WTC11 (cell line): Measurements from ENCODE around the gene REEP6. TPM values are rescaled to one million over a fixed set of nuclear protein-coding genes. Genes with fewer than 3 reads are reported as not detected.

ENCODE experiments used
- ATAC-seq: fragments of 200-7000 bp; cut with Tn5 transposase; 2 replicates; pipeline ENCODE4 v1.10.0; 2021; ENCODE audit warnings: mild to moderate bottlenecking, moderate library complexity
- CTCF ChIA-PET: fragments of 300-600 bp; sonication (Branson Sonifier 250); formaldehyde crosslinking; loops from one replicate; lab custom pipeline; 2021; ENCODE audit warnings: antibody characterized with exemption; lab: Charles Lee
- POLR2A ChIA-PET: fragments of 350-600 bp; sonication (Branson Sonifier 250); formaldehyde crosslinking; loops from one replicate; lab custom pipeline; 2021; ENCODE audit warnings: antibody characterized with exemption; lab: Charles Lee
- DNase-seq: peaks from one replicate; pipeline ENCODE4 v3.0.0; 2021; ENCODE audit warnings: low spot score
- H3K27ac Mint-ChIP-seq: 2 replicates; pipeline ENCODE4 v1.8.0; 2021; ENCODE audit warnings: mixed read lengths
- H3K27me3 Mint-ChIP-seq: 2 replicates; pipeline ENCODE4 v1.8.0; 2021; ENCODE audit warnings: low read depth, mild to moderate bottlenecking, moderate library complexity, mixed read lengths
- H3K36me3 Mint-ChIP-seq: 2 replicates; pipeline ENCODE4 v1.8.0; 2021; ENCODE audit warnings: mixed read lengths
- H3K4me1 Mint-ChIP-seq: 2 replicates; pipeline ENCODE4 v1.8.0; 2022; ENCODE audit warnings: mixed read lengths
- H3K4me3 Mint-ChIP-seq: 2 replicates; pipeline ENCODE4 v1.8.0; 2021; ENCODE audit warnings: mild to moderate bottlenecking, moderate library complexity, mixed read lengths
- H3K9me3 Mint-ChIP-seq: 2 replicates; pipeline ENCODE4 v1.8.0; 2021; ENCODE audit warnings: mixed read lengths
- ARID4B ChIP-seq: sonication (generic); formaldehyde crosslinking; IDR thresholded peaks from 2 replicates; pipeline ENCODE4 v1.8.0; 2023; ENCODE audit warnings: missing genetic modification reagents, mild to moderate bottlenecking, borderline replicate concordance
- CREM ChIP-seq: sonication (generic); formaldehyde crosslinking; IDR thresholded peaks from 2 replicates; pipeline ENCODE4 v1.8.1; 2022; ENCODE audit warnings: mild to moderate bottlenecking, missing genetic modification reagents, moderate library complexity
- E2F5 ChIP-seq: sonication (generic); formaldehyde crosslinking; IDR thresholded peaks from 2 replicates; pipeline ENCODE4 v1.8.1; 2022; ENCODE audit warnings: mild to moderate bottlenecking, moderate library complexity, missing genetic modification reagents
- GTF2I ChIP-seq: fragments of 250-450 bp; sonication (Bioruptor Pico); conservative IDR thresholded peaks from 2 replicates; pipeline ENCODE4 v1.4.0; 2021; ENCODE audit warnings: mild to moderate bottlenecking
- HMGXB4 ChIP-seq: sonication (generic); formaldehyde crosslinking; IDR thresholded peaks from 2 replicates; pipeline ENCODE4 v1.8.1; 2023; ENCODE audit warnings: mild to moderate bottlenecking, moderate library complexity, missing genetic modification reagents
- IRF1 ChIP-seq: sonication (generic); formaldehyde crosslinking; IDR thresholded peaks from 2 replicates; pipeline ENCODE4 v1.8.0; 2023; ENCODE audit warnings: missing genetic modification reagents
- IRF2 ChIP-seq: sonication (generic); formaldehyde crosslinking; IDR thresholded peaks from 2 replicates; pipeline ENCODE4 v1.8.0; 2022; ENCODE audit warnings: low read depth, missing genetic modification reagents, borderline replicate concordance
- MAX ChIP-seq: sonication (generic); formaldehyde crosslinking; IDR thresholded peaks from 2 replicates; pipeline ENCODE4 v1.8.0; 2022; ENCODE audit warnings: mild to moderate bottlenecking, missing genetic modification reagents
- OVOL2 ChIP-seq: fragments of 250-450 bp; sonication (Bioruptor Pico); IDR thresholded peaks from 2 replicates; pipeline ENCODE4 v1.9.0; 2021; ENCODE audit warnings: mild to moderate bottlenecking, borderline replicate concordance
- PRDM15 ChIP-seq: sonication (generic); formaldehyde crosslinking; IDR thresholded peaks from 2 replicates; pipeline ENCODE4 v1.8.0; 2022; ENCODE audit warnings: missing genetic modification reagents
- PRRX2 ChIP-seq: fragments of 250-450 bp; sonication (Bioruptor Pico); IDR thresholded peaks from 2 replicates; pipeline ENCODE4 v1.8.0; 2021; ENCODE audit warnings: mild to moderate bottlenecking
- RORB ChIP-seq: fragments of 250-450 bp; sonication (Bioruptor Pico); IDR thresholded peaks from 2 replicates; pipeline ENCODE4 v1.9.0; 2021; ENCODE audit warnings: mild to moderate bottlenecking
- ZNF232 ChIP-seq: sonication (generic); formaldehyde crosslinking; IDR thresholded peaks from 2 replicates; pipeline ENCODE4 v1.8.0; 2022; ENCODE audit warnings: mild to moderate bottlenecking, missing genetic modification reagents
- ZNF423 ChIP-seq: fragments of 250-450 bp; sonication (Bioruptor Pico); IDR thresholded peaks from 2 replicates; pipeline ENCODE4 v2.1.2; 2022; ENCODE audit warnings: mild to moderate bottlenecking, moderate library complexity
- total RNA-seq: library from RNA; stranded (reverse); gene quantifications from 3 replicates; pipeline ENCODE4 v1.2.3, GENCODE V29; 2021
- TF ChIP-seq, protein P1 (sequence below): sonication (generic); formaldehyde crosslinking; IDR thresholded peaks from 2 replicates; pipeline ENCODE4 v1.8.1; 2022; ENCODE audit warnings: low read depth, missing genetic modification reagents, borderline replicate concordance

Gene REEP6
- total RNA-seq, 1 experiment from 2014 or later = 17.0 TPM

DNA sequence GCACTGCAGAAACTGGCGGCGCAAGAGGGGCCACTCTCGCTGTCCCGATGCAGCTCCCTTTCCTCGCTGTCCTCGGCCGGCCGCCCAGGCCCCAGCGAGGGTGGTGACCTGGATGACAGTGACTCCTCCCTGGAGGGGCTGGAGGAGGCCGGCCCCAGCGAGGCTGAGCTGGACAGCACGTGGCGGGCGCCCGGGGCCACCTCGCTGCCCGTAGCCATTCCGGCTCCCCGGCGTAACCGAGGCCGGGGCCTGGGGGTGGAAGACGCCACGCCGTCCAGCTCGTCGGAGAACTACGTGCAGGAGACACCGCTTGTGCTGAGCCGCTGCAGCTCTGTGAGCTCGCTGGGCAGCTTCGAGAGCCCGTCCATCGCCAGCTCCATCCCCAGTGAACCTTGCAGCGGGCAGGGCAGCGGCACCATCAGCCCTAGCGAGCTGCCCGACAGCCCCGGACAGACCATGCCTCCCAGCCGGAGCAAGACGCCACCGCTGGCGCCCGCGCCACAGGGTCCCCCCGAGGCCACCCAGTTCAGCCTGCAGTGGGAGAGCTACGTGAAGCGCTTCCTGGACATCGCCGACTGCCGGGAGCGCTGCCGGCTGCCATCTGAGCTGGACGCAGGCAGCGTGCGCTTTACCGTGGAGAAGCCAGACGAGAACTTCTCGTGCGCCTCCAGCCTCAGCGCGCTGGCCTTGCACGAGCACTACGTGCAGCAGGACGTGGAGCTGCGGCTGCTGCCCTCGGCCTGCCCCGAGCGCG is 24.3 kb upstream of the REEP6 start:
- no peak for ATAC-seq
- ChIA-PET POLR2A (interaction anchor here (1.7 kb wide), 1 partner anchor 11 kb away, joined by 10 read pairs; no protein-coding TSS in a partner anchor), CTCF (interaction anchor here (0.9 to 5.0 kb wide), 17 partner anchors 8 to 360 kb away, joined by 3 to 76 read pairs (median 7); partner anchors contain the start of gene REEP6)
- Mint-ChIP-seq H3K4me1 (peaks cover 2% of the 10 kb centered on the region; the same call in 1 of the 2 replicates), H3K9me3 (no peaks in the 10 kb centered on the region), H3K27ac (no peak overlapping the region), H3K27me3 (peaks cover 71% of the 10 kb centered on the region), H3K36me3 (no peaks in the 10 kb centered on the region), H3K4me3 (peak overlapping the region; percentile 22; the same call in 1 of the 2 replicates)
- peak; percentile 23 for DNase-seq
- peak; percentile 73; the same call in 1 of the 2 replicates for TF ChIP-seq MAX
- TF ChIP-seq OVOL2 (CRISPR knock-in tag) = no peak

GRCh38 chr19:1467215-1467489 is 23.8 kb upstream of the REEP6 start:
- Mint-ChIP-seq H3K27ac (no peak overlapping the region), H3K4me3 (no peak overlapping the region), H3K27me3 (peaks cover 76% of the 10 kb centered on the region), H3K9me3 (no peaks in the 10 kb centered on the region), H3K4me1 (peaks cover 2% of the 10 kb centered on the region; the same call in 1 of the 2 replicates), H3K36me3 (no peaks in the 10 kb centered on the region)
- ChIA-PET CTCF (interaction anchor here (1.3 to 5.0 kb wide), 11 partner anchors 8 to 359 kb away, joined by 3 to 76 read pairs (median 9); partner anchors contain the start of gene REEP6), POLR2A (no interaction called here)
- DNase-seq (no peak), ATAC-seq (no peak)
- TF ChIP-seq HMGXB4 (CRISPR knock-in tag) (peak; percentile 44; the same call in 1 of the 2 replicates), GTF2I (no peak), ZNF423 (CRISPR knock-in tag) (no peak)
- TF ChIP-seq, all 79 proteins: peak for 1

- Mint-ChIP-seq H3K36me3 (no peaks in the 10 kb centered on the region), H3K27ac (no peak overlapping the region), H3K27me3 (peaks cover 80% of the 10 kb centered on the region), H3K4me3 (no peak overlapping the region), H3K9me3 (no peaks in the 10 kb centered on the region), H3K4me1 (peaks cover 2% of the 10 kb centered on the region; the same call in 1 of the 2 replicates)
- ATAC-seq (no peak), DNase-seq (peak; percentile 44)
- POLR2A ChIA-PET = no interaction called here
- CTCF ChIA-PET = interaction anchor here (0.6 to 5.0 kb wide), 11 partner anchors 12 to 359 kb away, joined by 3 to 76 read pairs (median 9); partner anchors contain the start of genes APC2 and REEP6
- TF ChIP-seq PRRX2 (CRISPR knock-in tag) = no peak
- no peak for TF ChIP-seq ARID4B (CRISPR knock-in tag)
- TF ChIP-seq ZNF232 (CRISPR knock-in tag) = no peak
- TF ChIP-seq, protein P1, sequence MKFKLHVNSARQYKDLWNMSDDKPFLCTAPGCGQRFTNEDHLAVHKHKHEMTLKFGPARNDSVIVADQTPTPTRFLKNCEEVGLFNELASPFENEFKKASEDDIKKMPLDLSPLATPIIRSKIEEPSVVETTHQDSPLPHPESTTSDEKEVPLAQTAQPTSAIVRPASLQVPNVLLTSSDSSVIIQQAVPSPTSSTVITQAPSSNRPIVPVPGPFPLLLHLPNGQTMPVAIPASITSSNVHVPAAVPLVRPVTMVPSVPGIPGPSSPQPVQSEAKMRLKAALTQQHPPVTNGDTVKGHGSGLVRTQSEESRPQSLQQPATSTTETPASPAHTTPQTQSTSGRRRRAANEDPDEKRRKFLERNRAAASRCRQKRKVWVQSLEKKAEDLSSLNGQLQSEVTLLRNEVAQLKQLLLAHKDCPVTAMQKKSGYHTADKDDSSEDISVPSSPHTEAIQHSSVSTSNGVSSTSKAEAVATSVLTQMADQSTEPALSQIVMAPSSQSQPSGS (CRISPR knock-in tag) = no peak
- TF ChIP-seq CREM (CRISPR knock-in tag) = no peak
- no peak for TF ChIP-seq IRF2 (CRISPR knock-in tag)
- TF ChIP-seq IRF1 (CRISPR knock-in tag) = no peak
- no peak for TF ChIP-seq RORB (CRISPR knock-in tag)
- TF ChIP-seq PRDM15 (CRISPR knock-in tag) = peak; percentile 78
- 0 out of 2 replicates have a peak, but pooled peaks have one; percentile 7 for TF ChIP-seq E2F5
Observed at GRCh38 chr19:1467490-1468273, 23.3 kb upstream of the REEP6 start.
